Measurements from ENCODE around the gene PACSIN1. TPM values are rescaled to one million over a fixed set of nuclear protein-coding genes. Genes with fewer than 3 reads are reported as not detected.

Gene PACSIN1
- total and polyA plus RNA-seq, 10 of the 15 experiments (the other 5 are each of a cell fraction or from before 2014, with no cell fraction given) = 0.50 to 9.4 (median 2.8) TPM

DNA sequence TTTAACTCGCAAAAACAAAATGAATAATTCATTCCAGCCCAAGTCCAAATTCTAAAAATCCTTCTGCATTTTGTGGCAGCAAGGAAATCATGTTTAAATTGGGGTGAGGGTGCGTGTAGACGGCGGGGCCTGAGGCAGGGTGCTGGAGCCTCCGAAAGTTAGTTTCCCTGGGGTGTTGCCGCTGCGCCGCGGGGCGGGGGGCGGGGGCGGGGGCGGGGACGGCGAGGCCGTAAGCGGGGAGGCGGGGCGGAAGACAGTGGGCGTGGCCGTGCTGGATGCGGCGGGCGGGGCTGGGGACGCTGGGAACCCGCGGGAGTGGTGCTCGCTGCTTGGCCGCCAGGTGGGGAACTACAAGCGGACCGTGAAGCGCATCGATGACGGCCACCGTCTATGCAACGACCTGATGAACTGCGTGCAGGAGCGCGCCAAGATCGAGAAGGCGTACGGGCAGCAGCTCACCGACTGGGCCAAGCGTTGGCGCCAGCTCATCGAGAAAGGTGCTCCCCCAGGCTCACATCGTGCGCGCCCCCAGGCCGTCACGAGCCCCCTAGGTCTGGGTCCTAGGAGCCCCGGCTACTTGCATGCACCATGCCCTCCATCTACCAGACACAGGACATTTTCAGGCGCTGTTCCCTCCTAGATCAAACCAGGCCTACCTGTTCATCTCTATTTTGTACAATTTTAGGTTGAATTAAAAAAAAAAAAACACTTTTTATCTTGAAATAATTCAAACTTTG lies 61.3 kb downstream of the PACSIN1 start (continued):
- TF ChIP-seq LARP7 (IDR thresholded peaks at IDR 0.05) = 0 out of 2 replicates have a peak, but pooled peaks have one; percentile 45
- peak; percentile 58; the same call in 1 of the 3 replicates for TF ChIP-seq POU2F2 (IDR thresholded peaks at IDR 0.05; ENCODE audit: borderline replicate concordance, low read depth, low read length)
- TF ChIP-seq PAX8 (IDR thresholded peaks at IDR 0.05) = no peak
- TF ChIP-seq, protein P1, sequence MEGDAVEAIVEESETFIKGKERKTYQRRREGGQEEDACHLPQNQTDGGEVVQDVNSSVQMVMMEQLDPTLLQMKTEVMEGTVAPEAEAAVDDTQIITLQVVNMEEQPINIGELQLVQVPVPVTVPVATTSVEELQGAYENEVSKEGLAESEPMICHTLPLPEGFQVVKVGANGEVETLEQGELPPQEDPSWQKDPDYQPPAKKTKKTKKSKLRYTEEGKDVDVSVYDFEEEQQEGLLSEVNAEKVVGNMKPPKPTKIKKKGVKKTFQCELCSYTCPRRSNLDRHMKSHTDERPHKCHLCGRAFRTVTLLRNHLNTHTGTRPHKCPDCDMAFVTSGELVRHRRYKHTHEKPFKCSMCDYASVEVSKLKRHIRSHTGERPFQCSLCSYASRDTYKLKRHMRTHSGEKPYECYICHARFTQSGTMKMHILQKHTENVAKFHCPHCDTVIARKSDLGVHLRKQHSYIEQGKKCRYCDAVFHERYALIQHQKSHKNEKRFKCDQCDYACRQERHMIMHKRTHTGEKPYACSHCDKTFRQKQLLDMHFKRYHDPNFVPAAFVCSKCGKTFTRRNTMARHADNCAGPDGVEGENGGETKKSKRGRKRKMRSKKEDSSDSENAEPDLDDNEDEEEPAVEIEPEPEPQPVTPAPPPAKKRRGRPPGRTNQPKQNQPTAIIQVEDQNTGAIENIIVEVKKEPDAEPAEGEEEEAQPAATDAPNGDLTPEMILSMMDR (IDR thresholded peaks at IDR 0.05 in 2 of 3, conservative IDR thresholded peaks at IDR 0.05 in 1 of 3; ENCODE audit: control insufficient read depth in 2 of 3, extremely low read depth in 1 of 3, insufficient read depth in 1 of 3, low read depth in 3 of 3, low read length in 3 of 3) = peak; percentile 49 to 82 (median 77)
- TF ChIP-seq, protein P2, sequence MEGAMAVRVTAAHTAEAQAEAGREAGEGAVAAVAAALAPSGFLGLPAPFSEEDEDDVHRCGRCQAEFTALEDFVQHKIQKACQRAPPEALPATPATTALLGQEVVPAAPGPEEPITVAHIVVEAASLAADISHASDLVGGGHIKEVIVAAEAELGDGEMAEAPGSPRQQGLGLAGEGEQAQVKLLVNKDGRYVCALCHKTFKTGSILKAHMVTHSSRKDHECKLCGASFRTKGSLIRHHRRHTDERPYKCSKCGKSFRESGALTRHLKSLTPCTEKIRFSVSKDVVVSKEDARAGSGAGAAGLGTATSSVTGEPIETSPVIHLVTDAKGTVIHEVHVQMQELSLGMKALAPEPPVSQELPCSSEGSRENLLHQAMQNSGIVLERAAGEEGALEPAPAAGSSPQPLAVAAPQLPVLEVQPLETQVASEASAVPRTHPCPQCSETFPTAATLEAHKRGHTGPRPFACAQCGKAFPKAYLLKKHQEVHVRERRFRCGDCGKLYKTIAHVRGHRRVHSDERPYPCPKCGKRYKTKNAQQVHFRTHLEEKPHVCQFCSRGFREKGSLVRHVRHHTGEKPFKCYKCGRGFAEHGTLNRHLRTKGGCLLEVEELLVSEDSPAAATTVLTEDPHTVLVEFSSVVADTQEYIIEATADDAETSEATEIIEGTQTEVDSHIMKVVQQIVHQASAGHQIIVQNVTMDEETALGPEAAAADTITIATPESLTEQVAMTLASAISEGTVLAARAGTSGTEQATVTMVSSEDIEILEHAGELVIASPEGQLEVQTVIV (IDR thresholded peaks at IDR 0.05; ENCODE audit: borderline replicate concordance, partially characterized antibody) = no peak
- TF ChIP-seq NR2F1 (conservative IDR thresholded peaks at IDR 0.05) = 0 out of 2 replicates have a peak, but pooled peaks have one; percentile 39
- TF ChIP-seq SMARCA5 (IDR thresholded peaks at IDR 0.05) = peak; percentile 61; the same call in 1 of the 2 replicates
- no peak for TF ChIP-seq SP1 (IDR thresholded peaks at IDR 0.05; ENCODE audit: low read depth, low read length)
- peak; percentile 47; the same call in 1 of the 2 replicates for TF ChIP-seq ZSCAN29 (IDR thresholded peaks at IDR 0.05)
- peak; percentile 82 for TF ChIP-seq HDGF (IDR thresholded peaks at IDR 0.05)
- TF ChIP-seq TCF3 (IDR thresholded peaks at IDR 0.05; ENCODE audit: borderline replicate concordance, insufficient read depth, low read depth, low read length) = 0 out of 2 replicates have a peak, but pooled peaks have one; percentile 47
- TF ChIP-seq, protein P3, sequence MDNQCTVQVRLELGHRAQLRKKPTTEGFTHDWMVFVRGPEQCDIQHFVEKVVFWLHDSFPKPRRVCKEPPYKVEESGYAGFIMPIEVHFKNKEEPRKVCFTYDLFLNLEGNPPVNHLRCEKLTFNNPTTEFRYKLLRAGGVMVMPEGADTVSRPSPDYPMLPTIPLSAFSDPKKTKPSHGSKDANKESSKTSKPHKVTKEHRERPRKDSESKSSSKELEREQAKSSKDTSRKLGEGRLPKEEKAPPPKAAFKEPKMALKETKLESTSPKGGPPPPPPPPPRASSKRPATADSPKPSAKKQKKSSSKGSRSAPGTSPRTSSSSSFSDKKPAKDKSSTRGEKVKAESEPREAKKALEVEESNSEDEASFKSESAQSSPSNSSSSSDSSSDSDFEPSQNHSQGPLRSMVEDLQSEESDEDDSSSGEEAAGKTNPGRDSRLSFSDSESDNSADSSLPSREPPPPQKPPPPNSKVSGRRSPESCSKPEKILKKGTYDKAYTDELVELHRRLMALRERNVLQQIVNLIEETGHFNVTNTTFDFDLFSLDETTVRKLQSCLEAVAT (IDR thresholded peaks at IDR 0.05) = peak; percentile 63
- TF ChIP-seq RAD21 (IDR thresholded peaks at IDR 0.05; ENCODE audit: insufficient read depth, low read depth, low read length) = peak; percentile 40; the same call in 1 of the 2 replicates
- TF ChIP-seq EZH2 (IDR thresholded peaks at IDR 0.05; ENCODE audit: borderline replicate concordance, control insufficient read depth, low read depth, low read length) = no peak
- no peak for TF ChIP-seq ATF7 (IDR thresholded peaks at IDR 0.05; ENCODE audit: low read depth)
- TF ChIP-seq, protein P4, sequence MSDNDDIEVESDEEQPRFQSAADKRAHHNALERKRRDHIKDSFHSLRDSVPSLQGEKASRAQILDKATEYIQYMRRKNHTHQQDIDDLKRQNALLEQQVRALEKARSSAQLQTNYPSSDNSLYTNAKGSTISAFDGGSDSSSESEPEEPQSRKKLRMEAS (IDR thresholded peaks at IDR 0.05; ENCODE audit: low read depth, low read length) = peak; percentile 70; the same call in 1 of the 2 replicates
- peak; percentile 42; the same call in 1 of the 2 replicates for TF ChIP-seq IKZF1 (conservative IDR thresholded peaks at IDR 0.05)

Measured in GM12878 (cell line).